OCI-LY7 (cell line): Measurements from ENCODE around the gene NOL3. TPM values are rescaled to one million over a fixed set of nuclear protein-coding genes. Genes with fewer than 3 reads are reported as not detected.
A peak's percentile ranks its signal among the peaks of the same experiment; 100 is the strongest.

Experiments used
- BruUV-seq: library from RNA; stranded (reverse); fragments of 400-500 nt; replicated peaks from 2 replicates; lab custom pipeline; 2021; lab: Mats Ljungman, UMichigan
- CTCF ChIA-PET: fragments of 300-600 bp; sonication (Branson Sonifier 250); formaldehyde crosslinking; loops from one replicate; lab custom pipeline; 2022; ENCODE audit warnings: antibody characterized with exemption; ENCODE audit not compliant: unreplicated experiment; lab: Charles Lee
- POLR2A ChIA-PET: fragments of 300-600 bp; sonication (Branson Sonifier 250); formaldehyde crosslinking; loops from one replicate; lab custom pipeline; 2022; ENCODE audit warnings: antibody characterized with exemption; lab: Charles Lee
- DNase-seq: peaks from one replicate; pipeline ENCODE4 v3.0.0-alpha.2; 2015; ENCODE audit warnings: low spot score
- H2AFZ ChIP-seq: fragments of 200-600 bp; sonication (generic), shearing (Covaris generic); 2 replicates; pipeline ENCODE4 v1.6.1; 2014; ENCODE audit warnings: mild to moderate bottlenecking, antibody characterized with exemption, low read length, moderate library complexity
- H3K27ac ChIP-seq: fragments of 200-600 bp; sonication (generic); 2 replicates; pipeline ENCODE4 v1.5.1; 2014; ENCODE audit warnings: mixed run types, low read depth, mild to moderate bottlenecking, moderate library complexity, low read length, inconsistent platforms; ENCODE audit not compliant: poor library complexity, severe bottlenecking
- H3K36me3 ChIP-seq: fragments of 200-600 bp; sonication (generic); 2 replicates; pipeline ENCODE4 v1.6.1; 2014; ENCODE audit warnings: mild to moderate bottlenecking, antibody characterized with exemption, low read length, moderate library complexity, mixed read lengths; ENCODE audit not compliant: insufficient read depth
- H3K4me1 ChIP-seq: fragments of 200-600 bp; sonication (generic); 2 replicates; pipeline ENCODE4 v1.5.1; 2014; ENCODE audit warnings: mild to moderate bottlenecking, low read length; ENCODE audit not compliant: insufficient read depth, poor library complexity, severe bottlenecking
- H3K4me2 ChIP-seq: fragments of 200-600 bp; sonication (generic); 2 replicates; pipeline ENCODE4 v1.6.1; 2014; ENCODE audit warnings: mild to moderate bottlenecking, low read length
- H3K4me3 ChIP-seq: fragments of 200-600 bp; sonication (generic); 2 replicates; pipeline ENCODE4 v1.5.1; 2014; ENCODE audit warnings: mild to moderate bottlenecking, low read depth, low read length; ENCODE audit not compliant: poor library complexity, severe bottlenecking
- H3K79me2 ChIP-seq: fragments of 200-600 bp; sonication (generic); 2 replicates; pipeline ENCODE4 v1.6.1; 2016; ENCODE audit warnings: low read depth, mild to moderate bottlenecking, low read length, moderate library complexity, mixed read lengths; ENCODE audit not compliant: insufficient read depth
- H3K9me2 ChIP-seq: fragments of 200-600 bp; sonication (generic); 2 replicates; pipeline ENCODE4 v1.6.1; 2016; ENCODE audit warnings: mild to moderate bottlenecking, low read length, mixed read lengths; ENCODE audit not compliant: insufficient read depth
- H3K9me3 ChIP-seq: fragments of 200-600 bp; sonication (generic); 2 replicates; pipeline ENCODE4 v1.6.1; 2014; ENCODE audit warnings: mild to moderate bottlenecking, mixed run types, low read length, mixed read lengths
- H4K20me1 ChIP-seq: fragments of 200-600 bp; sonication (generic); 2 replicates; pipeline ENCODE4 v1.6.1; 2014; ENCODE audit warnings: mild to moderate bottlenecking, antibody characterized with exemption, low read length, moderate library complexity, mixed read lengths; ENCODE audit not compliant: insufficient read depth
- CTCF ChIP-seq: fragments of 200-600 bp; sonication (generic); conservative IDR thresholded peaks from 2 replicates; pipeline ENCODE4 v1.5.1; 2014; ENCODE audit warnings: mild to moderate bottlenecking, antibody characterized with exemption, low read length, moderate library complexity, mixed read lengths
- EZH2phosphoT487 ChIP-seq: fragments of 200-600 bp; sonication (generic); IDR thresholded peaks from 2 replicates; pipeline ENCODE4 v1.6.1; 2018; ENCODE audit warnings: low read depth, borderline replicate concordance, mild to moderate bottlenecking, mixed run types, antibody characterized with exemption, low read length, moderate library complexity, mixed read lengths
- intact Hi-C: fragments of 100-400 bp; cut with micrococcal nuclease; formaldehyde crosslinking; loops from one replicate; pipeline ENCODE4 v1.10.0; 2022; ENCODE audit not compliant: unreplicated experiment
- total RNA-seq, 2 experiments: library from RNA; depleted of rRNA in 1 of 2; stranded (reverse); fragments of >200 nt in 1 of 2; shearing (Covaris generic) in 1 of 2; gene quantifications; 2 replicates each; pipeline ENCODE4 v1.2.3, GENCODE V29; 2014 to 2022

NOL3 gene
- total RNA-seq, 2 experiments from 2014 or later = 2.2 to 4.4 TPM

DNA sequence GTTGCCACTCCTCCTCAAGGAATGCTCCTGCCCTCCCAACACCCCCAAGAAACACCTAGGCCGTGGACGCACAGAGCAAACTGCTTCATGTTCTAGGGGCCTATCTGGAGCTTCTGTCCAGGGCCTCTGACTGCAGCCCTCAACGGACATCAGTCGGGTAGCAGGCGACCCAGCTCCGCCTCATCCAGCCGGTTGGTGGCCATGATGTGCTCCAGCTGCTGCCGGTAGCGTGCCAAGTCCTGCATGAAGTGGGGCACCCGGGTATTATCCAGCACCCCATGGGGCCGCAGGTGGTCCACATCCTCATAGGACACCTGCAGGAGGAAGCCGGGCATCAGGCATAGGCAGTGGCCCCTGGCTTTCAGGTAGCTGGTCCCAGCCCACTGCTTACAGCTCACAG is 6.3 kb downstream of the NOL3 start:
- H3K27ac ChIP-seq = no peak overlapping the region
- no peak overlapping the region for H3K4me3 ChIP-seq
- H3K4me1 ChIP-seq = peaks cover 21% of the 10 kb centered on the region
- H3K9me3 ChIP-seq = no peaks in the 10 kb centered on the region
- no peaks in the 10 kb centered on the region for H3K79me2 ChIP-seq
- TF ChIP-seq EZH2phosphoT487 (no peak), CTCF (no peak)
- no TSS peak for BruUV-seq
- no peak for DNase-seq
- intact Hi-C loops = no loop called here
- no peaks in the 10 kb centered on the region for H3K36me3 ChIP-seq
- H3K4me2 ChIP-seq = no peak overlapping the region
- H4K20me1 ChIP-seq = no peaks in the 10 kb centered on the region
- ChIA-PET CTCF (interaction anchor here (0.6 kb wide), 2 partner anchors 8 to 264 kb away, joined by 3 read pairs; no protein-coding TSS in a partner anchor), POLR2A (interaction anchor here (0.5 kb wide), 1 partner anchor 148 kb away, joined by 3 read pairs; no protein-coding TSS in a partner anchor)
- no peak overlapping the region for H2AFZ ChIP-seq
- H3K9me2 ChIP-seq = no peaks in the 10 kb centered on the region

- DNase-seq = peak; percentile 53
- Histone ChIP-seq H3K9me3 (no peaks in the 10 kb centered on the region), H2AFZ (no peak overlapping the region), H3K79me2 (no peaks in the 10 kb centered on the region), H3K4me2 (peak overlapping the region; percentile 68), H4K20me1 (no peaks in the 10 kb centered on the region), H3K4me3 (peak overlapping the region; percentile 47), H3K9me2 (no peaks in the 10 kb centered on the region), H3K4me1 (peaks cover 29% of the 10 kb centered on the region), H3K27ac (no peak overlapping the region), H3K36me3 (no peaks in the 10 kb centered on the region)
- intact Hi-C loops = no loop called here
- POLR2A ChIA-PET = interaction anchor here (0.6 kb wide), 1 partner anchor 221 kb away, joined by 5 read pairs; no protein-coding TSS in a partner anchor
- no peak for TF ChIP-seq EZH2phosphoT487
- TF ChIP-seq CTCF = no peak
- no TSS peak for BruUV-seq
- CTCF ChIA-PET = no interaction called here
Observed at GRCh38 chr16:67177743-67178699, 7.7 kb downstream of the NOL3 start.
